ENCODE measurements around the gene CLDN24.
"Not testable (repeated sequence)": the region's sequence is repeated elsewhere in the genome, so short reads cannot be mapped to it uniquely, and the experiment has no call there.

The CLDN24 gene

DNA sequence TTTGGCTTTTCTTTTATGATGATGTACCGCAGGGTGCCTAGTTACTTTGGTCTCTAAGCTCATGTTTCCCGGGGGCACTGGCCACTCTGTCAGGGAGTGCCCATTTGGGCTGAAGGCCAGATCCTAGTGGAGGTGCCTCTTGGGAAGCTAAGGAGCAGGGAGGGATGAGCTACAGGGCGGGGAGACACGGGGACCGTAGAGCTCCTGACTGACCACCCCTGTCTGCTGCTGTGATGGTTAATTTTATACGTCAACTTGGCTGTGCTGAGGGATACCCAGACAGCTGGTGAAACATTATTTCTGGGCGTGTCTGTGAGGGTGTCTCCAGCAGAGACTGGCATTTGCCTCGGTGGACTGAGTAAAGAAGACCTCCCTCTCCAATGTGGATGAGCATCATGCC, 24.9 kb upstream of the CLDN24 start:
- DNase-seq (ENCODE audit: low read depth), result no peak

DNA sequence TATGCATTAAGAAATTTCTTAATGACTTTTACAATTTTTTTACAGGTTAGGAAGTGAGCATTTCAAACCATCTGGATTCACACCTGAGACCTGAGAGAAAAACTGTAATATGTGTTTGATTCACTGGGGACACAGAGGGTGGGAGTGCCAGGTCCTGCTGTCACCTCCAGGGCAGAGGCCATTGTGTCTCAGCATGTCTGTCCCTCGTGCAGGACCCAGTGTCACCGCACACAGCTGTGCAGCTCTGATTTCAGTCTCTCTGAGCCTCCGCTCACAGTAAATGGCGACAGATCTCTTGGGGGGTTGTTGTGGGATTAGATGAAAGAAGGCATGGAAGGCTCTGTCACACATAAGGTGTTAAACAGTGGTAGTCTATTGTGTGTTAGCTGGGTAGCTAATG, 23.0 kb upstream of the CLDN24 start:
- no peak for DNase-seq (ENCODE audit: low read depth)

DNA sequence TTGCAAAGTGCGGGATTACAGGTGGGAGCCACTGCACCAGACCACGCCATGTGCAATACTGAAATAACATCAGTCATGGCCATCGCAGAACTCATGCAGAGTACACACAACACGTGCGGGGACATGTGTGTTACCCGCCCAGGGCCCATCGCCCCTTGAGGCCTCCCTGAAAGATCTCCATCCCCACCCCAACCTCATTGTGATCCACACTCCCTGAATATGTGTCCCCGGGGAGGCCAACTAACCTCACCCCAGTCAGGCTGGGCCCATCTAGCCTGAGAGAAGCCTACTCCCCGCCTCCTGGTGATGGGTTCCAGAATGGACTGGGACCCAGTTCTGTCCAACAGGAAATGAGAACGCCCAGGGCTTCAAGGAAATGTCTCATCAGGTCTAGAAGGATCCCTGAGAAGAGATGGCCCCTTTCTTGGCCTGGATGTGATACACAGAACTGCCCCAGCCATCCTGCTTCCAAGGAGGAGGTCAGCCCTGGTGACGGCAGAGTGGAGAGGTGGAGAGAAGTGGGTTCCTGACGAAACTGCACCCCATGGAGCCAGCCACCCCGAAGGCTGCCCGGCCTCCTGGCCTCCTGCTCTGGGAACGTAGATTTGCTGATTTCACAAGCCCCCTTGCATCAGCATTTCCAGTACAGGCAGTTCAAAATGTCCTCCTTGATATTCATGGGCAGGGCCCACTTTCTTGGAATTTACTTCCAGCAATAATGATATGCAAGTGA, 22.5 kb upstream of the CLDN24 start:
- DNase-seq (ENCODE audit: low read depth), result no peak

DNA sequence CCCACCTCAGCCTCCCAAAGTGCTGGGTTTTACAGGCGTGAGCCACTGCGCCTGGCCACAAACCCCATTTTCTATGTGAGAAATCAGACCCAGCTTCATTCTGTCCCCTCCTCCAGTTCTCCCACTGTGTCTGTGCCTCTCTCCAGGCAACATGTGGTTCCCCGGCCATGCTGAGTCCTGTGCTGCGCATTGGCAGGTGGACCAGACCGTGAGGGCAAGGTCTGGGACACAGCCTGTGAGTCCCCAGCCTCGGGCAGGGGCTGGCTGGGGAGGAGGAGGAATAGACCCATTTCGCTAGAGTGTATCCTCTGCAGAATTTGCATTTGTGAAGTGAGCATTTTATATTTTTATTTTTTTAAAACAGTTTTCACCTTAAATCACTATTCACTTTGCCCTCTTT, 21.5 kb upstream of the CLDN24 start:
- DNase-seq (ENCODE audit: low read depth), result no peak

- no peak for DNase-seq (ENCODE audit: low read depth)
These were observed 20.6 kb upstream of the CLDN24 start for GRCh38 chr4:183342541-183343533.

- DNase-seq (ENCODE audit: low read depth), result no peak
These were observed 15.6 kb upstream of the CLDN24 start for GRCh38 chr4:183337833-183338232.

- DNase-seq (ENCODE audit: low read depth), result no peak
These were observed 15.1 kb upstream of the CLDN24 start for GRCh38 chr4:183337349-183337748.

DNA sequence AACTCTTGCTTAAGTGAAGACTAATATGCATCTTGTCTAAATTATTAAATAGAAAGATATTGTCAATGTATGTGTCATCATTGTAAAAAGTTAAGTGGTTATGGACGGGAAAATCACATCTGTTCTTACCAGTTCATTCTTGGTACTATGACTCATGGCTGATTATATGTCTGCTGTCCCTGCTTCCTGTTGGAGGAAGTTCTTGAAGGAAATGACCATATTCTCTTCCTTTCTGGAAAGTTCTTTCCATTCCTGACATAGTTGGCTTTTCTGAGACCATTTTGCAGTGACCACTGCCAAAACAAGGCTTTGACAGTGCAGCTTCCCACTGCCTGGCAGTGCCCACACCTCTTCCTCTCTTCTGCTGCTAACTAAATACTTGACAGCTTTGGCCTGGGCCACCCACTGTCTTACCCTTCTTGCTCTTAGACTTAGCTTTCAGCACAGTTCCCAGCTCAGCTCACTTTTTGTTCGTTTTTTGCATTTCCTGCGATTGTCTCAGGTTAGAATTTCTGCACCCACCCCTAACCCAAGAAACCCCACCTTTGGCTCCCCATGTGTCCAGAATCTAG, 13.2 kb upstream of the CLDN24 start:
- no peak for DNase-seq (ENCODE audit: low read depth)

- no peak for DNase-seq (ENCODE audit: low read depth)
These were observed 11.8 kb upstream of the CLDN24 start for GRCh38 chr4:183333983-183334382.

DNA sequence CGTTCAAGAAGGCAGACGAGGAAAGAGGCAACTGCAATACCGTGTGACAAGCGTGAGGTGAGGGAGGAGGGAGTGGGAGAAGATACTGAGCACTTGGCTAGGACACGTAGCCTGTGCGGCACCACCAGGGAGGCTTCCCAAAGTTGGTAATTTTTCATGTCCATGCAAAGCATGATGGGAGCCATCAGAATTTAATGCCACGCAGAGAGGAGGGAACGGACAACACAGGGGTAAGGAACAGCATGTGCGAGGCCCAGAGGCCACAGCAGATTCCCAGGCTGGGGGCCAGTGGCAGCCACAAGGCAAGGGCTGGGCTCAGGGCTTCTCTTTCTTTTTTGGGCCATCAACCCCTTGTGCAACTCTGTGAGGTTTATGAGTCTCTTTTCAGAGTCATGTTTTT, 11.0 kb upstream of the CLDN24 start:
- no peak for DNase-seq (ENCODE audit: low read depth)

DNA sequence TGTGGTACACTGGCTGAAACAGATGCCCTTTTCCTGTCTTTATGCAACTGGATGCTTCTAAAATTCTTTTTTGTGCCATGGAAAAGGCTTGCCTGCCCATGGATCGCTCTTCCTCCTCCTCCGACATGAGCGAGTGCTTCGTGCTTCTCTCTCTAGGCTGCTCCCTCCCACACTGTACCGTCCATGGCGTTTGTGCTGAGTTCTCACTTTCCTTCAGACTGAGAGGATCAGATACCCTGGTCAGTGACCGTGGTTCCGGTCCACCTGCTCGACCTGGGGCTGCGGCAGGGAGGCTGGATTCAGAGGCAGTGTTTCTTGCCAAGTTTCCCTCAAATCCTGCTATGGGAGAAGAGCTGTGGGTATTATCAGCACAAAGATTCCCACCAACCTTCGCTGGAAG, 10.2 kb upstream of the CLDN24 start:
- no peak for DNase-seq (ENCODE audit: low read depth)

DNA sequence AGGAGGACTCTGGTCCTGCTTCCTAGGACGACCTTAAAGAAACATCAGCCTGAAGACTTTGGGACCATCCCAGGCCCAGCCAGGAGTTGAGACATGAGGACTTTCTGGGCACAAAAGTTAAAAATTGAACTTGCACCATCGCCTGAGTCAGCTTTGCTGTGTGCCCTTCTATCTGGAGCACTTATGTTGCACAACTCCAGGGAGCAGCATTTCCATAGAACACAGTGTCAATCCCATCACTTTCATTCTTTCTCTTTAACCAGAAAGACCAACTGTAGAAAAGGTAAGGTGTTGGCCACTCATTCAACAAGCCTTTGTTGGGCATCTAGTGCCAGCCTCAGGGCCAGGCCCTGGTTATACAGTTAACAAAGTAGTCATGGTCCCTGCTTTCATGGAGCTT, 8.6 kb upstream of the CLDN24 start:
- DNase-seq (ENCODE audit: low read depth), result no peak

- DNase-seq (ENCODE audit: low read depth), result no peak
These were observed 7.9 kb upstream of the CLDN24 start for GRCh38 chr4:183329954-183330742.

DNA sequence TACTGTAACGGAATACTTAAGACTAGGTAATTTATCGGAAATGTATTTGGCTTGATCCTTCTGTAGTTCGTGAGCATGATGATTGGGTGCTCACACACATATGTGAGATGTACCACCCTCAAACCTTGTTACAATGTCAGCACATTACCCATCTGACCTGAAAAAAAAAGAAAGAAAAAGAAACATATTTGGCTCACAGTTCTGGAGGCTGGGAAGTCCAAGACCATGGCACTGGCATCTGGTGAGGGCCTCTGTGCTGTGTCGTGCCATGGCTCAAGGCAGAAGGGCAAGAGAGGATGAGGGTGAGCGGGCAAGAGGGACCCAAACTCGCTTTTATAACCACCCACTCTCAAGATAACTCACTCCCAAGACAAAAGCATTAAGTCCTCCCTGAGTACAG, 7.0 kb upstream of the CLDN24 start:
- DNase-seq (ENCODE audit: low read depth), result no peak

DNA sequence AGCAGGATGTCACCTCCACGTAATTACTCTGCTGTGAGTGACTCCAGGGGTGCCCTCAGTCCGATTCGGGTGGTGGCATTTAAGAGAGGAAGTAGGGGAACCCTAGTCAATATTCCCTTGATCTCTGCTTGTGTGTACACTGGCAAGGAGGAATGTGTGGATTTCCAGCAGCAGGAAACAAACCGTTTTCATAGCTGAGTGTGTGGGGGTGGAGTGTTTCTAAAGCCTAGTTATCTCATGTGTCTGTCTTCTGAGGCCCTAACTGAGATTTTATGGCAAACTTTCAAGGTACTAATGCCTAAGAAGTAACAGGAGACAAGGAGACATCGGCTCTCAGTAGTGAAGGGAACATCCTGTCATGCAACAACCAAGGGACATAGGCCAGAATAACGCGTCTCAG, 6.6 kb upstream of the CLDN24 start:
- no peak for DNase-seq (ENCODE audit: low read depth)

DNA sequence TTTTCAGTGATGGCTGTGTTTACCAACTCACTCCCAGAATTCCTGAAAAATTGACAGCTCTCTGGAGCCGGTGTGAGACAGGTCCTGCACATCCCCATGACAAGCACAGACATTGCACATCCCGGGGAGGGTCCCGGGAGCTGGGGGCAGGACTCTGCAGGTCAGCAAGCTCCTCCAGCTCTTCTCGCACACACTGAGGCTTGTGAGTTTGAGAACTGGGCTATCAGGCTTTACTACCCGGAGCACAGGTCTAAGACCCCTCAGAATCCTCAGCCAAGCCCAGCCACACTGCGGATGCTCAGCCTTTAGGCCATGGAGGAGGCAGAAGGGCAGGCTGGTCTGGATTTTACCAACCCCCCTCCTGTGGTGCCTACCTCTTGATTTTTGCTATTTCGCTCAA, 5.6 kb upstream of the CLDN24 start:
- no peak for DNase-seq (ENCODE audit: low read depth)

DNA sequence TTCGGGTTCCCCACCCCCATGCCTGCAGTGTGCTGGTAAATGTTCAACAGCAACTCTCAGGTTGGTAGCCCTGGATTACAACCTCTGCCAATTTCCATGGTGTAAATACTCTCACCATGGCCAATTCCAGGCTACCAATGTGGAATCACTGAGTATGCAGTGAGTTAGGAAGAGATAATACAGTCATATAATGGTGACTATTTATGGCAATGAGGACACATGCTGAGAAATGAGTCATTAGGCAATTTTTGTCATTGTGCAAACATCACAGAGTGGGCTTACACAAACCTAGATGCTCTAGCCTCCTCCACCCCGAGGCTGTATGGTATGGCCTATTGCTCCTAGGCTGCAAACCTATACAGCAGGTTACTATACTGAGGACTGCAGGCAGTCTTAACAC, 4.6 kb upstream of the CLDN24 start:
- no peak for DNase-seq (ENCODE audit: low read depth)

GRCh38 chr4:183326387-183326786, 4.2 kb upstream of the CLDN24 start:
- DNase-seq (ENCODE audit: low read depth), result not testable (repeated sequence)

GRCh38 chr4:183324619-183325018, 2.4 kb upstream of the CLDN24 start:
- no peak for DNase-seq (ENCODE audit: low read depth)

DNA sequence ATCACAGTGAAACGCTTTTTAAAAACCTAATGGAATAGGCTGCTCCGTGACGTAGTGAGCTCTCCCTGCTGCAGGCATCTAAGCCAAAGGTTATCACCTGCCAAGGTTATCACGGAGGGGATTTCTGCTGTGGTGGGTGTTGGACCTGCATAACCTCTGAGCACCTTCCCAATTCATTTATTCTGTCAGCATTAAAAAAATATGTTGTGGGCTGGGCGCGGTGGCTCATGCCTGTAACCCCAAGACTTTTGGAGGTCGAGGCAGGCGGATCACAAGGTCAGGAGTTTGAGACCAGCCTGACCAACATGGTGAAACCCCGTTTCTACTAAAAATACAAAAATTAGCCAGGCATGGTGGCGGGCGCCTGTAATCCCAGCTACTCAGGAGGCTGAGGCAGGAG, 1.8 kb upstream of the CLDN24 start:
- DNase-seq (ENCODE audit: low read depth), result not testable (repeated sequence)

DNA sequence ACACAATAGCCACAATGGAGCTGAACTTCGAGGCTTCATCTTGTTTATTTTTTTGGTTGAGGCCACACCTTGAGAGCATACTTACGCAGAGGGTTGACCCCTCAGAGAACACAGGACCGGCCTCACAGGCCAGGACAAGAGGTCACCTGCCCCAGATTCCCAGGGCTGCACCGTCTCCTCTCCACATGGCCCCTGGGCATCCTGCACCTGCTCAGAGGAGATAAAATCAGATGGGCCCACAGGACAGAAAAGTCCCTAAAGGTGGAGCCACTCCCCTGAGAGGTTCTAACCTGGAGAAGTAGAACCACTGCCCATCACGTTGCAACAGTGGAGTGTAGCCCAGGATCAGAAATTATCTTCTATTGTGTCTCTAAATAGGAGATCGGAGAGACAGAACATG, 1.1 kb upstream of the CLDN24 start:
- DNase-seq (ENCODE audit: low read depth), result no peak

GRCh38 chr4:183321516-183321915, 710 bp downstream of the CLDN24 start:
- no peak for DNase-seq (ENCODE audit: low read depth)

Measured in stimulated activated CD8-positive, alpha-beta memory T cell treated with anti-CD3 and anti-CD28 coated beads, Interleukin-4, amount 100 ng/mL, for 24 hours (primary cell).